PC-3 (cell line): Measurements from ENCODE around the gene ACSBG1.

Experiments used
- CTCF ChIP-seq: fragments of 300-600 bp; sonication (generic); conservative IDR thresholded peaks from 2 replicates; pipeline ENCODE4 v1.5.1; 2017; ENCODE audit warnings: antibody characterized with exemption, low read depth, mild to moderate bottlenecking, low read length
- EZH2 ChIP-seq: fragments of 300-600 bp; sonication (generic); IDR thresholded peaks from one replicate; pipeline ENCODE4 v1.6.1; 2017; ENCODE audit warnings: antibody characterized with exemption, mild to moderate bottlenecking, low read length; ENCODE audit not compliant: unreplicated experiment
- EZH2phosphoT487 ChIP-seq: fragments of 300-600 bp; sonication (generic); IDR thresholded peaks from 2 replicates; pipeline ENCODE4 v1.6.1; 2018; ENCODE audit warnings: mild to moderate bottlenecking, antibody characterized with exemption, low read length, borderline replicate concordance

- no peak for TF ChIP-seq EZH2
- TF ChIP-seq CTCF, result no peak
- TF ChIP-seq EZH2phosphoT487, result no peak
These were observed 30.7 kb upstream of the ACSBG1 start for GRCh38 chr15:78265137-78265460.
